COLO829 (cell line): ENCODE data around the gene SDCBP2.

ENCODE experiments used
- DNase-seq: peaks from one replicate; pipeline ENCODE4 v3.0.0; 2012; ENCODE audit warnings: low spot score

SDCBP2 gene

DNA sequence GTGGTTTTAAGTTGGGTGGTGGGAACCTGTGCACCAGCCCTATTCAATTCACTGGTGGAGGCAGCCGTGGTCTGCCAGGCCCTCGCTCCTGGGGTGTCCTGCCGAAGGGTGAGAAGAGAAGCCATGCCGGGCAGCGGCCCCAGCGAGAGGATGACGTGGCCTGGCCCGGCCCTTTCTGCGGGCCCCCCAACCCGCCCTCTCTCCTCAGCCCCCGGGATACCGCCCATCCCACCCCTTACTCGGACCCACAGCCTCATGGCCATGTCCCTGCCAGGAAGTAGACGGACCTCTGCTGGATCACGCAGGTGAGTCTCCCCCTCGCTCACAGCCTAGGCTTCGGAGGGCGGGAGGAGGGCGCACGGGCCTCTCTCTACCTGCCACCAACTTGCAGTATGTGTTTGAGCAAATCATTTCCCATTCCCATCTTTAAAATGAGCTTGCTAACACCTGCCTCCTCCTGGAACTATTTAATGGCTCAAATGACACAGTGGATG, 32.8 kb downstream of the SDCBP2 start:
- no peak for DNase-seq

DNA sequence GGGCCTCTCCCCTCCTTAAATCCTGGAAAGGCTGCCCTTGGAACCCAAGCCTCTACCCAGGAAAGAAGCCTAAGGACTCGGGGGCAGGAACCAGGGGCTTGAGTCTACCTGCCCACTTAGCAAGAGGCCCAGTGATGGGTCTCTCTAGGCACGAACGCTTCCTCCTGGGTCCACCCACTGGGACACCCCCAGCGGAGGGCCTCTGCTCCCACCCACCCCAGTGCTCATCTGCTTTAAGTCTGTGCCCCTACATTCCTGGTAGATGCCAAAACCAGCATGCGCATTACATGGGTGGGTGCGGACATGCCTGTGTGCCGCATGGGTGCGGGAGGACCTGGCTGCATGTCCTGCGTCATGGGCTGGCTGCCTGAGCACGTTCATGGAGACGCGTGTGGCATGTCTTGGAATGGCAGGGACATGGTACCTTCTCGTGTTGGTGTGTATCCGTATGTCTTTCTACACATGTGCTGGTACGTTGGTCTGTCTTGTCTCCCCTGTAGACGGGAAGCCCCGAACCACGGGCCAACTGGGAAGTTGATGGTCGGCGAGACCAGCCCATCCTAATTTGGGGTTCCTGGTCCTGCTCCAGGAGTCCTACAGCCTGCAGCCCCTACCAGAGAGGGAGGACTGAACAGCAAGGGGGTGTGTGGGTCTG, 33.5 kb downstream of the SDCBP2 start:
- DNase-seq, result no peak

DNA sequence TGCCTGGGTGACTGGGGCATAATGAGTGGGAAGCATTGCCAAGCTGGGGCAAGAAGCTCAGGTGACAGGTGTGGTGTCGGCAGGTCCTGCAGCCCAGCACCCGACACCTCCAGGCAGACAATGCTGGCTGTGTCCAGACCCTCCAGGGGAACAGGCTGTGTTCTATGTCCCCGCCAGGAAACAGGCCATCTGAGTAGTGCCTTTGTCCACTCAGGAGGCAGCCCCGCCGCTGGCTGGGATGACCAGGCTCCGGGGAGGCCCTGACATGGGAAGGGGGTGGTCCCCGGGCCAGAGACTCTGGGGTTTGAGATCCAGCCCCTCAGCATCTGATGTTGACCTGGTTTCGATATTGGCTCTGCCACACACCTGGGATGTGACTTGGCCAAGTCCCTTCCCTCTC, 34.4 kb downstream of the SDCBP2 start:
- no peak for DNase-seq

DNA sequence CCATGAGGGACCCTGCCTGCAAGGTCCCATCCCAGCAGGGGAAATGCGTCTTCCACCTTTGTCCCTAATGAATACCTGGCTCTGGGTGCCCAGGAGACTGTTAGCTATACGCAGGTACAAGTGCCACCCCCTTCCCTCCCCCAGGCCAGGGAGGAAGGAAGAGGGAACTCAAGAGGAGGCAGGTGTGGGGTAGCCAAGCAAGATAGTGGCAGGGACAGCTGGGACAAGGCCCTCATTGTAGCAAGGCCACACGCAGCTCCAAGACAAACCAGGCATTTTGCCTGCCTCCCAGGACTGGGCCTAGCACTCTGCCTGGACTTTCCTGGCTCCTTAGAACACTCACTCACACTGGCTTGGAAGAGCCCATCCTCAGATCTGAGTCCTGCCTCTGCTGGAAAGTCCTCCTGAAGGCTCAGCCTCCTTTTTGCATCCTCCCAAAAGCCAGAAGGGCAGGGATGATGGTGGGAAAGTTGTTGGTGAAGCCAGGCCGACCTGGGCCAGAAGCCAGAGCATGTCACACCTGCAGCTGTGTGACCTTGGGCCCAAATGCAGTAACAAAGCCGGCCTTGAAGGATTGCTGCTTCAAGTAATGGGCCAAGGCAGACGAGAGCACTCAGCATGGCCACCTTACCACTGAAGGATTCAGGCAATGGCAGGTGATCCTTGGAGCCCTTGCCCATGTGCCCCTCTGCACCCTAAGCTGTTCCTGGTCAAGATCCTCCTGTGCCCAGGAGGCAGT, 35.1 kb downstream of the SDCBP2 start:
- DNase-seq, result no peak

DNA sequence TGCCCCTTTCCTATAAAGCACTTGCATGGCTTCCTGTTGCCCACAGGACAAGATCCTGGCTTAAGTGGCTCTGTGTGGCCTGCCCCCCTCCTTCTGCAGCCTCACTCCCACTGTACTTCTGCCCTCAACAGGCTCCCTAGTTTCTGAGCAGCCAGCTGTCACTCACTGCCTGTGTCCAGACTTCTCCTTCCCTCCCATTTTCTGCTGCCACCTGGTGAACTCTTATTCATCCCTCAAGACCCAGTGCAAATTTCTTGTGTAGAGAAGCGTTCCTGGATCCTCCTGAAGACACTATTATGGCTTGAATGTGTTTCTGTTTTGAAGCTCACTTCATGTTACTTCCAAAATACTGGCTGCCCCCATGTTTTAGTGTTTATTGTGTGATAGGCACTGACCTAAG, 36.3 kb downstream of the SDCBP2 start:
- no peak for DNase-seq

DNA sequence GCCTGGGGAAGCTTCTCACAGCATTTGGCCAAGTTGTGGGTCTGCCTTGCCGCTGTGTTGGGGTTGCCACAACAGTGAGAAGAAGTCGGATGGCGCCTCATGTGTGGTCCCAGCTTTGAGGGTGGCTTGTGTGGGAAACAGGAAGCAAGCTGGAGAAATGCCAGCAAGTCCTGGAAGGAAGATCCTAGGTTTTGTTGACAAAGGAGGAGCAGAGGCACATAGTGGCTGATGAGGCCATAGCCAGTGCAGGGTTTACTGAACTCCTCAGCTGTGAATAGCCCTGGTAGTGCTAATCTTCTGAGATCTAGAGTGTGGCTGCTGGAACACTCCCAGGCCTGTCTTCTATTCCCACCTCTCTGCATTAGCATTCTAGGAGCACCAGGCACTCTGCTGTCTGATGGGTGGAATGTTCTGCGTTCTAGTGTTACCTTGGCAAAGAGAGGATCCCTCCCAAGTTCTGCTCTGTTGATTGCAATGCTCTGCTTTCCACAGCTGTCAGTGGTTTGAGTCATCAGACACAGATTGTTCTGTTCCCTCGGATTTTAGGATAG, 37.7 kb downstream of the SDCBP2 start:
- no peak for DNase-seq

DNA sequence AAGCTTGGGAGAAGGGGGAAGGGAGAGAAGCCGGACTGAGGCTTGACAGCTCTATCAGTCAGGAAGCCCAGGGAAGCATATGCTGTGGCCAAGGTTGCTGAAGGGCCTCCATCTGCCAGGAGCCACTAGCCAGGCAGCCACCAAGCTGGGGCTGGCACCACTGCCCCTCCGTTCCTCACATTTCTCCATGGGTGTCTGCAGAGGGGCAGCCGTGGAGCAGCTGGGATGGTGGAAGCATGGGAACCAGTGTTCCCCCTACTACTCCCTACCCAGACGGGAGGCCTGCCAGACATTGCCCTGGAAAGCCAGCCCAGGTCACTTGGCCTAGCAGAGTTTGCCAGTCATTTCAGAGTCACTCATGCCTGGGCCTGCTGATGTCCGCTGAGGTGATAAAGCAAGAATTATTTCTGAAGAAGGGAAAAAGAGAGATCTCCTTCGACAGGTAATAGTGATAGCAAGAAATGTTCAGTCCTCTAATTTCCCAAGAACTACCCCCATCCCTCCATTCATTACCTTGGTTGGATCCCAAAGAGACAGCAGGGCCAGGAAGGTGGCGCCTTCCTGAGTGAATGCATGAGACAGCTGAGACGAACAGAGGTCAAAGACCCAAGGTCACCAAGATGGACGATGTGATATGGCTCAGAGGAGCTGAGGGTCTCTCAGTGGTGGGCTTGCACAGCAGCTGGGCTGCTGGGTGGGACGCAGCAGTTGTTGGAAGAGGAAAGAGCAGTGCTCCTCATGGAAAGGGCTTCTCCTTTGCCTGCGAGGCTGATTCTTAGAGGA, 41.0 kb downstream of the SDCBP2 start:
- no peak for DNase-seq

DNA sequence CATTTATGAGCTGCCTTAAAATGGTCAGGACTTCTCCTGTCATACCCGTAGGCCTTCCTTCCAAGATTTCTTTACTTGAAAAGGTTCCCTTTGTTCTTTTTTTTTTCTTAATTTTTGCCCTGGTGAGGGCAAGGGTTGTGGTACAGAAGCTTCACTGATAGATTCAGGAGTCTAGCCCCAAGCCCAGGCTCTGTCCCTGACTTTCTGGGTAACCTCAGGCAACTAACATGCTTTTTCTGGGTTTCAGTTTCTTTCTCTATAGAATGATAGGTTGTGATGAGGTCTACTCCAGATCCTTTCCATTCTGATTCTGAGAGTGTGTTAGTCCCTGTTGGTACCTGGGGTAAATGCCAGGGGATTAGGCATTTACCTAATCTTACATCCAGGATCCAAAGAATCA, 41.6 kb downstream of the SDCBP2 start:
- DNase-seq, result peak; percentile 31

DNA sequence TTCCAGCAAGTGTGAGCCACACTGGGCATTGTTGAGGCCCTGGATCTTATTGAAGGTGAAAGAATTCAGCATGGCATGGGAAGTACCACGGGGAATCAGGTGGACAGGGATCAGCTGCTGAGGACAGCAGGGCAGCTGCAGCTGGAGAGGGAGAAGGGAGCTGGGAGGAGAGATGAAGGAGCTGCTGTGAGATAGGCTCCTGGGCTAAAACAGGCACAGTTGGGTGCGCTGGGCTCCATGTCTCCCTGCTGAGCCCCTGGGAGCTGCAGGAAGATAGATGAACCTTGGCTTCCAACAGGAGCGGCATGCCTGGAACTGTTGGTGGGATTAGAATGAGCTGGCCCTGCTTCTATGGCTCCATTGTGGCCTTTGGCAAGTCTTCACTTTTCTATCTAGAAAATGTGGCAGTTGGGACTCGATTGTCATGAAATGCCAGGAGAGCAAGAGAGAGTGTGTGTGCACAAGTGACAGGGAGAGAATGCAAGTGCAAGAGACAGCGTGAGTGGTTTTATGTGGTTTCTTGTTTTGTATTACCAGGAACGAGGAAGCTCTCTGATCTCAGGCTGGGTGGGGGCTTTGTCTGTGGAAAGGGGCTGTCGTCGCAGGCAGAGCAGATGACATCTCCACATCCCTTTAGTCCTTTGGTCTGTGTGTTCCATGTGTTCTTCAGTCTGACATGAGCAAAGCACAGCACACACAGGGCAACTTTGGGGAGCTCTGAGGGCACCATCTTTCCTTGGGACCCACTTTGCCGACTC, 42.5 kb downstream of the SDCBP2 start:
- DNase-seq, result no peak

DNA sequence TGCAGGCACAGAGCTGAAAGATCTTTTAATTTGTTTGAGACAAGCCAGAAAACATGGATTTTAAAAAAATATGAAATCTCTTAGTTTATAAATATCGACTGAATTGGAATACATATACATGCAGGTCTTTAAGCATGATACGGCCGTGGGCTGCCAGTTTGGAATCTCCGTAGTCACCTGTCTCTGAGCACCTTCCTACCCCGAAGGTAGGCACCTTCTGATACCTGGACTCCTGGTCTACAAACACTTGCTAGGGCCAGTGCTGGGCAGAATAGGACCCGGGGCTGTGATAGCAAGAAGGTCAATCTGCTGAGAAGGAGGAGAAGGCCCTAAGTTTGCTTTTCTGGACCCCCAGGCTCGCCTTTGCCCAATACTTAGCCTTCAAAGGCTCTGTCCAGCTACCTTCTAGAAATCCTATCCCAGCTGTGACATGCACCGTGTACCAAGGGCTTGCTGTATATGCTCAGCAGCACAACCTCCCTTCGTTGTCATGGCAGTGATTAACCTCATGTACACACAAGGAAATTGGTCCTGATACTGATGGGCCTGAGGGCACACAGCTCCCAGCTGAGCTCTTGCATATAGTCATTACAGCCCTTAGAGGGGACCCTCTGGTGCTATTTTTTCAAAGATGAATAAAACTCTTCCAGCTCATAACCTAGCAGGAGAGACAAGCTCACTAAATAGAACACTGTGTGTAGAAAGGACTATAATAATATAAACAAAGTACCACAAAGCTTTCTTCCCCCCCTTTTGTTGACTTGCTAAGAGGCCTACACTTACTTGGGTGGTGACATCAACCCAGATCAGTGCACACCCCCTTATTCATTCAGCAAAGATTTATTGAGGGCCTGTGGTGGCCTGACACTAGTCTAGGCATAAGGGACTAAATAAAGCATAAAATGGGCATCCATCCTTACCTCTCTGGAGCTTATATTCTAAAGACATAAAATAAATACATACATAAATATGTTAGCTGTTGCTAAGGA, 45.1 kb downstream of the SDCBP2 start:
- DNase-seq, result no peak

DNA sequence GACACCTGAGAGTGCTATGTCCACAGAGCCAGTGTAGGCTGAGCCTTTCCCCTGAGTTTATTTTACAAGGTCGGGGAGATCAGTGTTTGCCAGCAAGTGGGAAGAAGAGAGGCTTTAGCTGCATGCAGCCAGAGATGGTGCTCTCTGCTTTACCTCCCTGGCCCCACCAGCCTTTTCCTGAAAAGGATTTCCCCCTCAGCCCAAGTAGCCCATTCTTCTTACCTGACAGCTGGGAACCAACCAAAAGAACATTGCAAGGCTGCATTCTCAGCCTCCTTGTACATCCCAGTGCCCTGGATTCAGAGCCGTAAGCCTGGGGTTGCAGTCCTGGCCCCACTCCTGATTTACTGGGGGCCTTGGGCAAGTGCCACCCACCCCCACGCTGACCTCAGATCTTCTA, 46.0 kb downstream of the SDCBP2 start:
- no peak for DNase-seq

DNA sequence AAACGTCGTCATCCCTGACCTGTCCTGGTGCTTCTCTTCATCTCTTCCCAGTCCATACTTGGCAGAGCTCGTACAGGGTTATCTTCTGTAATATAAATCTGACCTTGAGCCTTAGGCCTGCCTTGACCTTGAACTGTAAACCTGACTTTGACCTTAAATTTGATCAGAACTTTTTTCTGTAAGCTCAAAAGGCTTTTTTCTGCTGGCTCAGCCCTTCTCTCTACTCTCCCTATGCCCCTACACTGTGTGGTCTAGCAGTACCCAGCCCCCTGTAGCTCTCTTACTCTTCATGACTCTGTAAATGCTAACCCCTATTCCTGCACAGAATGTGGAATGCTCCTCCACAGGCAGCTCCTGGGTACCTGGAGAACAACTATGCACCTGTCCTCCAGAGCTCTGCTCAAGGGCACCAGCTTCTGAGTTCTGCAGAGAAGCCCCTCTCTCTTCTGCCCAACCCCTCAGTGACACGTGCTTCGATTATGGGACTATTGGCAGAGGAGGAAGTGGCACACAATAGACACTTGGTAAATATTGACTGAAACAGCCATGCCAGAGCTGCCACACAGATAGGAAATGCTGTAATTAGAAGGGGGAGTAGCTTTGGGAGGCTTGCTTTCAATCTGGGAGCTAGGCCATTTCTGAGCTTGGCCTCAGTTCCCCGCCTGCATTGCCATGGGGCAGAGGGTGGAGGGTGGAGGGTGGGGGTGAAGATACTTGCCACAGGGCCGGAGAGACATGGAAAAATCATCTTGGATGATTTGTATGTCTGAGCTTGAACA, 47.5 kb downstream of the SDCBP2 start:
- no peak for DNase-seq

DNA sequence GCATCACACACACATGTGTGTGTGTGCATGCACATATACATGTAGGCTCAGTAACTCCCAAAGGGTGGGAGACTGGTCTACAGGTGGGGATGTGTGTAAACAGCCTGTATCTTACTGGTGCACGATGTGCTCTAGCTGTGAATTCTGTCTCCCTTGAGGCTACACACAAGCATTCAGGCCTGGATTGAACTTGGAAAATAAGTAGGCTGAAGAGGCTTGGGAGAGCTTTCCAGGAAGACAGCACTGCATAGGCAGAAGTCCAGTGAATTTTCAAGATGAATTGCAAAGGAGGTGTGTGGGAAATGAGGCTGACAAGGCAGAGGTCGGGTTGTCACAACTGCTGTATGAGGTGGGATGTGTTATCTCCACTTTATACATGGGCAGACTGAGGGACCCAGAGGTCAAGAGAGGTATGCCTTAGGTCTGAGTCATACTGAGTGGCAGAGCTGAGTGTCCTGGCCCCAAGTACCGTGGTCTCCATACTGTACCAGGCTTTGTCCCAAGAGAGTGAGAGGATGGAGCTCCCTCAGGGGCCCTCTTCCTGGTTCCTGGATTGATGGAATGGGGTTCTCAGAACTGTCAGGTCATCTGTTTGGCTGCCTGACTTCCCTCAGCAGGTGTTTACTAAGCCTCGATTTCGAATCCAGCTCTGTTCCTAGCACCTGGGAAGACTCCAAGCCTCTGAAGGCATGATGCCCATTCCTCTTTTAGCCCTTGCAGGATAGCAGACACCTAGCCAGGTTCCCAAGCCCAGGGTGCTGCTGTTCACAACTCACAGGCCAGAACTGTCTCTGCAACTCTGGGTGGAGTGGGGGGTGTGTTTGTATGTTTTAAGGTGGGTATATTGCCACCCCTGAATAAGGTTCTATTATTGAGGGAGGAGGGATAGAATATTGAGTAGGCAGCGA, 48.5 kb downstream of the SDCBP2 start:
- DNase-seq, result no peak

DNA sequence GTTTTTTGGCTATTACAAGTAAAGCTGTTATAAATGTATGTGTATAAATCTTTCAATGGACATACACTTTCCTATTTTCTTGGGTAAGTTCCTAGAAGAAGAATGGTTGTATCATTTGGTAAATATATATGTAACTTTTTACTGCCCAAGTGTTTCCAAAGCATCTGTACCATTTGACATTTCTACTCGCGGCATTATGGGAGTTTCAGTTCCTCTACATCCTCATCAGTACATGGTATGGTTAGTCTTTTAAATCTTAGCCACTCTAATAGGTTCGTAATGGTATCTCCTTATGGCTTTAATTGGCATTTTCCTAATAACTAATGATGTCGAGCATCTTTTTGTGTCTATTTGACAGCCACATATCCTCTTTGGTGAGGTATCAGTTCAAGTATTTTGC, 49.9 kb downstream of the SDCBP2 start:
- no peak for DNase-seq

DNA sequence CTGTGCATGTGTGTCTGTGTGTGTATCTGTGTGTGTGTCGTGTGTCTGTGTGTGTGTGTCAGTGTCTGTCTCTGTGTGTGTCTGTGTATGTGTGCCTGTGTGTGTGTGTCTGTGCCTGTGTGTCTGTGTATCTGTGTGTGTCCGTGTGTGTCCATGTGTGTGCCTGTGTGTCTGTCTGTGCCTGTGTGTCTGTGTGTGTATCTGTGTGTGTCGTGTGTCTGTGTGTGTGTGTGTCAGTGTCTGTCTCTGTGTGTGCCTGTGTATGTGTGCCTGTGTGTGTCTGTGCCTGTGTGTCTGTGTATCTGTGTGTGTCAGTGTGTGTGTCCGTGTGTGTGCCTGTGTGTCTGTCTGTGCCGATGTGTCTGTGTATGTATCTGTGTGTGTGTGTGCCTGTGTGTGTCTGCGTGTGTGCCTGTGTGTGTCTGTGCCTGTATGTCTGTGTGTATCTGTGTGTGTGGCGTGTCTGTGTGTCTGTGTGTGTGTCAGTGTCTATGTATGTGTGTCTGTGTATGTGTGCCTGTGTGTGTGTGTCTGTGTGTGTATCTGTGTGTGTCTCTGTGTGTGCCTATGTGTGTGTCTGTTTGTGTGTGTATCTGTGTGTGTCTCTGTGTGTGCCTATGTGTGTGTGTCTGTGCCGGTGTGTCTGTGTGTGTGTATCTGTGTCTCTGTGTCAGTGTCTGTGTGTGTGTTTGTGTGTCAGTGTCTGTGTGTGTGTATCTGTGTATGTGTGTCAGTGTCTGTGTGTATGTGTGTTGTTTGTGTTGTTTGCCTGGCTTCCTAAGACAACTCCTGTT, 51.2 kb downstream of the SDCBP2 start:
- DNase-seq, result no peak

DNA sequence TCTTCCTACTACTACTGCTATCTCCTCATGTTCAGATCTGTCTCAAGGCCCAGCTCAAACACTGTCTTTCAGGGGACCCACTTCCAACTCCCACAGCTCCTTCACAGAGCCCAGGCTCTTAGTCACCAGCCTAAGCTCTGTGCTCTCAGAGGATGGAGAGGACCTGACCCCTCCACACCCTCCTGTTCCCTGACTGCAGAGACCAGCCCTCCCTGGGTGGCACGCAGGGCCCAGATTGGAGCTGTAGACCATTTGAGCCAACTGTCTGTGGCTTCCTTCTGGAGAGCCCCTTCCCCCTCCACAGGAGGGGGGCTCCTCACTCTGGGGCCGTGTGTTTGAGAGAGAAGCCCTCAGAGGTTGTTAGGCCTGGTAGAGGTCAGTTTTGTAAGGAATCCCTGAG, 53.0 kb downstream of the SDCBP2 start:
- DNase-seq, result no peak

DNA sequence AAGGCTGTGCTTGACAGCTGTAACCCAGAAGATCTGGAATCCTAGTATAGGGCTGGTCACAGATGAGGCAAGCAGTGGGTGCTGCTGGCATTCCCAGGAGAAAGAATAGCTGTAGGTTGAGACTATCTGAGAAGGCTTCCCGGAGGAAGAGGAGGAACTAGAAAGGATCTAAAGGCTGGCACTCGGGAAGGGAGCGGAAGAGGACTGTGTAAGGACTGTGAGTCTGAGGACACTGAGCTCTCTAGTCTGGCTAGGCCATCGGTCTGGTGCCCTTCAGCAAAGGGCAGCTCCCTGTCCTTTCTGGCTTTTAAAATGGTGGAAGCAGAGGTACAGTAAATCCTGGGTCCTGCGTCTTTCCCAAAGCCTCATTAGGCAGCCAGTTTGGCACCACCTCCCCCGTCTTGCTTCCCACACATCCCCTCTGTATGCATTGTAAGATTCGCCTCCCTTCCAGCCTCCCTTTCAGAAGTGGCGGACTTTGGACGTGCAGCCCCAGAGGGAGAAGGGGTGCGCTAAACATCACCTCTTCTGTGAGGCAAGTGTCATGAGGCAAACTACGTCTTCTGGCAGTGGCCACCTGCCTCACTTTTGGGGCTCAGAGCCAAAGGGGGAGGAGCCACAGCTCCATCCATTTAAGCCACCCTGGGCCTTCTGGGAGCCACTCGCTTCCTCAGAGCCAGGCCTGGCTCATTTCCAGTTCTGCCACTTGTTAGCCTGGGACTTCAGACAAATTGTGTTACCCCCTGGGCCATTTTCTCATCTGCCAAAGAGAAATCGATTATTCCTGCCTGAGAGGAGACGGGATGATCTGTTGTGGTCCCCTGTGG, 54.2 kb downstream of the SDCBP2 start:
- DNase-seq, result no peak
